ENCODE measurements around the gene MEF2C.
A peak's percentile ranks its signal among the peaks of the same experiment; 100 is the strongest.

DNA sequence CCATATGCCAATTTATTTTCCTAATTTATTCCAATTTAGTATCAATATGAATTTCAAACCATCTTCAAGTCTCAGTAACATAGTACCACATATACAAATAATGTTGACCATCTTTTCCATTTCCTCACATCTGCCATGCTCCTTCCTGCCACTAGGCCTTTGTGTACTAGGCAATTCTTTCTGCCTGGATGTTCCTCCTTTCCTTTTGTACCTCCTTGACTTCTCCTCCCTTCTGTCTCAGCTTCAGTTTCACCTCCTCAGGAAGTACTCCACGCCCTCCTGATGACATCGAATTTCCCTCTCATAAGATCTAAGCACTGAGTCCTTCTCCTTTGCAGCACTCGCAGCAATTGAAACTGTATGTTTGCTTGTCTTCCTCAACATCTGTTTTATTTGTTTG lies 53.9 kb downstream of the MEF2C start:
- TF ChIP-seq, protein P1, sequence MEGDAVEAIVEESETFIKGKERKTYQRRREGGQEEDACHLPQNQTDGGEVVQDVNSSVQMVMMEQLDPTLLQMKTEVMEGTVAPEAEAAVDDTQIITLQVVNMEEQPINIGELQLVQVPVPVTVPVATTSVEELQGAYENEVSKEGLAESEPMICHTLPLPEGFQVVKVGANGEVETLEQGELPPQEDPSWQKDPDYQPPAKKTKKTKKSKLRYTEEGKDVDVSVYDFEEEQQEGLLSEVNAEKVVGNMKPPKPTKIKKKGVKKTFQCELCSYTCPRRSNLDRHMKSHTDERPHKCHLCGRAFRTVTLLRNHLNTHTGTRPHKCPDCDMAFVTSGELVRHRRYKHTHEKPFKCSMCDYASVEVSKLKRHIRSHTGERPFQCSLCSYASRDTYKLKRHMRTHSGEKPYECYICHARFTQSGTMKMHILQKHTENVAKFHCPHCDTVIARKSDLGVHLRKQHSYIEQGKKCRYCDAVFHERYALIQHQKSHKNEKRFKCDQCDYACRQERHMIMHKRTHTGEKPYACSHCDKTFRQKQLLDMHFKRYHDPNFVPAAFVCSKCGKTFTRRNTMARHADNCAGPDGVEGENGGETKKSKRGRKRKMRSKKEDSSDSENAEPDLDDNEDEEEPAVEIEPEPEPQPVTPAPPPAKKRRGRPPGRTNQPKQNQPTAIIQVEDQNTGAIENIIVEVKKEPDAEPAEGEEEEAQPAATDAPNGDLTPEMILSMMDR (IDR thresholded peaks at IDR 0.05), result peak; percentile 37
- TF ChIP-seq EZH2 (IDR thresholded peaks at IDR 0.05) (no peak), EZH2phosphoT487 (IDR thresholded peaks at IDR 0.05) (no peak)
